Measurements from ENCODE around the gene PRICKLE4. TPM values are rescaled to one million over a fixed set of nuclear protein-coding genes. Genes with fewer than 3 reads are reported as not detected.

The PRICKLE4 gene
- total and polyA plus RNA-seq, 2 of the 8 experiments (the other 6 are each of a cell fraction or from before 2014, with no cell fraction given), result 0.32 to 1.4 TPM

DNA sequence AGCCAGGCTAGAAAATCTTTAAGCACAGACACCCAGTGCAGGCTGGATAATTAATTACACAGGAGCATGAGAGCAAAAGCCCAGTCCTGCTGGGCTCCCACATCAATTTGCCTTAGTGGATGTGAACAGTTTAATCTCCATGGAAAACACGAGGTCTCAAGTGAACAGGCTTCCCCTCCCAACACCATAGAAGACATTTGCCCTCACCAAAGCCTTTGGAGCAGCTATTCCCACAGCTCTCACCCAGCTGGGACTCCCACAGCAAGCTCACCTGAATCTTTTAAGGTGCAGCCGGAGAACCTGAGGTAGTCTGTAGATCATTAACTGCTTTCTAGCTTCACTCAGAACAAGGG is 19.0 kb downstream of the PRICKLE4 start:
- no peak for TF ChIP-seq HDAC2 (IDR thresholded peaks at IDR 0.05; ENCODE audit: borderline replicate concordance in 1 of 2, low read depth in 2 of 2, low read length in 2 of 2)
- TF ChIP-seq YY1 (IDR thresholded peaks at IDR 0.05; ENCODE audit: low read depth, low read length), result no peak
- no peak overlapping the region for H2BK20ac ChIP-seq (ENCODE audit: low read length)
- H4K20me1 ChIP-seq (replicated peaks in 1 of 2; ENCODE audit: control insufficient read depth in 1 of 2, insufficient read depth in 2 of 2, low read length in 2 of 2), result peaks cover 2% of the 10 kb centered on the region in 2 experiments
- H4K8ac ChIP-seq (ENCODE audit: extremely low read depth, insufficient read depth, low read length), result no peak overlapping the region
- DNase-seq (ENCODE audit: low read depth in 1 of 2, low spot score in 2 of 2) (no peak), FAIRE-seq (no peak)
- H3K14ac ChIP-seq (ENCODE audit: insufficient read length), result no peak overlapping the region
- no peak overlapping the region for H2BK15ac ChIP-seq (ENCODE audit: low read length)
- WGBS, 2 experiments (ENCODE audit: extremely low coverage in 1 of 2, insufficient coverage in 1 of 2, insufficient read length in 1 of 2, insufficient replicate concordance in 2 of 2, low coverage in 1 of 2, low lambda C conversion rate in 2 of 2, missing lambda C conversion rate in 1 of 2), result 87% methylated on average over 2 of the region's 2 CpGs; no CpG with 5 or more reads in 1 of the 2 experiments
- H2BK12ac ChIP-seq (ENCODE audit: low read depth, low read length), result no peak overlapping the region
- H3K27ac ChIP-seq (ENCODE audit: low read depth, low read length), result no peak overlapping the region
- H2AK5ac ChIP-seq (ENCODE audit: low read depth, low read length), result no peak overlapping the region
- H4K5ac ChIP-seq (ENCODE audit: insufficient read length, low read depth, low read length), result no peak overlapping the region
- CTCF ChIA-PET (ENCODE audit: partially characterized antibody), result interaction anchor here (0.6 to 3.4 kb wide), 9 partner anchors 12 to 1093 kb away, joined by 3 to 36 read pairs (median 3); partner anchors contain the start of genes BYSL, MED20, PRICKLE4 and TOMM6
- no peaks in the 10 kb centered on the region for H3K79me2 ChIP-seq (ENCODE audit: control insufficient read depth in 1 of 2, insufficient read depth in 2 of 2, low read length in 2 of 2)
- H2BK120ac ChIP-seq (replicated peaks; ENCODE audit: low read depth, low read length), result no peak overlapping the region
- no peak overlapping the region for H3K4me2 ChIP-seq (ENCODE audit: insufficient read depth in 1 of 2, low read depth in 2 of 2, low read length in 2 of 2)
- peaks cover 0 to 20% (median 10%) of the 10 kb centered on the region in 4 experiments; a peak in 4 of 8 replicates for H3K36me3 ChIP-seq (ENCODE audit: control insufficient read depth in 2 of 4, insufficient read depth in 4 of 4, low read length in 3 of 4)
- no peak overlapping the region for H3K4me3 ChIP-seq (ENCODE audit: extremely low read depth in 1 of 4, insufficient read depth in 2 of 4, low read depth in 3 of 4, low read length in 4 of 4)
- H4K91ac ChIP-seq (replicated peaks; ENCODE audit: insufficient read length, low read length), result no peak overlapping the region
- H3K56ac ChIP-seq (replicated peaks; ENCODE audit: insufficient read length, low read depth, low read length), result no peak overlapping the region
- H2AFZ ChIP-seq (ENCODE audit: low read length), result no peak overlapping the region
- no peak overlapping the region for H3K4ac ChIP-seq (replicated peaks; ENCODE audit: insufficient read length, low read depth, low read length)
- H3K9ac ChIP-seq (replicated peaks in 1 of 4; ENCODE audit: extremely low read depth in 1 of 4, low read depth in 3 of 4, low read length in 3 of 4), result no peak overlapping the region
- no peak overlapping the region for H3K23ac ChIP-seq (ENCODE audit: insufficient read length)
- no peaks in the 10 kb centered on the region for H3K27me3 ChIP-seq (replicated peaks in 1 of 4; ENCODE audit: control insufficient read depth in 3 of 4, extremely low read depth in 1 of 4, insufficient read depth in 3 of 4, low read length in 3 of 4)
- no peaks in the 10 kb centered on the region for H3K23me2 ChIP-seq (ENCODE audit: low read depth, low read length)
- POLR2A ChIA-PET (ENCODE audit: partially characterized antibody), result interaction anchor here (1.0 kb wide), 1 partner anchor 95 kb away, joined by 3 read pairs; no protein-coding TSS in a partner anchor
- H2BK5ac ChIP-seq (ENCODE audit: low read depth, low read length), result no peak overlapping the region
- no peaks in the 10 kb centered on the region for H3K4me1 ChIP-seq (replicated peaks in 1 of 4; ENCODE audit: control insufficient read depth in 3 of 4, insufficient read depth in 4 of 4, low read length in 3 of 4)
- H3K18ac ChIP-seq (ENCODE audit: extremely low read depth, low read length), result no peak overlapping the region
- H3K9me3 ChIP-seq (ENCODE audit: insufficient read depth in 2 of 2, low read depth in 1 of 2, low read length in 1 of 2), result no peaks in the 10 kb centered on the region
- no peaks in the 10 kb centered on the region for H3K79me1 ChIP-seq (ENCODE audit: low read depth, low read length)
